ENCODE measurements around the gene SPEG.

SPEG gene

DNA sequence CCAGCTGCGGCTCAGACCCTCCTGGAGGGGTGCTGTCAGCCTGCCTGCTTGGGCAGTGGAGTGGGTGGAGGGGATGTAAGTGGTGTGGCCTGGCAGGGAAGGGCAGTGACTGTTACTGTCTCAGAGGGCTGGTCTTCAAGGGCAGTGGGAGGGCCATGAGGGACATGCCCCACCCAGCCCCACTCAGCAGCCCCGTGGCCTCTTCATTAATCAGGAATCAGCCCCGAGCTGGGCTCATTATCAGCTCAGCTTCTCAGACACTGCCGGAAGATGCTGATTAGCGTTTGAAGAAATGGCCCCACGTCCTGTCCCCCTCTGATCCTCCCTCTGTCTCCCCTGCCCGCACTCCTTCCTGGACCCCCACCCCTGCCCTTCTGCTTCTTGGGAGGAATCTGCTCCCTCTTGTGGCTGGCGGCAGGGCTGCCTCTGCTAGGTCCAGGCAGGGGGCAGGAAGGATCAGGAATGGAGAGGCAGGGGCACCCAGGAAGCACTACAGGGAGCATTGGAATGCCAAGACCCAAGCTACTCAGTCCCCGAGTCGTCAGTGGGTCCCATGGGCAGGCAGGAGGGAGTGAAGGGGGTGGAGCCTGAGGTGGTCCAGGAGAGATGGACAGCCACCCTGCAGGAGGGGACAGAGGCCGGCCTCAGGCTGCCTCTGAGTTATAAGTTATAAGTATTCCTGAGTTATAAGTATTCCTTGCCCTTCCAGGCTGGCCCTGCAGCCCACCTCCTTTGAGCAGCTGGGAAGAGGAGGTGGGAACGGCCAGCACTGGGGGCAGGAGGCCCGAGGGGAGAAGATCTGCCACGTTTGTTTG is 86.6 kb downstream of the SPEG start:
- TF ChIP-seq, protein P1, sequence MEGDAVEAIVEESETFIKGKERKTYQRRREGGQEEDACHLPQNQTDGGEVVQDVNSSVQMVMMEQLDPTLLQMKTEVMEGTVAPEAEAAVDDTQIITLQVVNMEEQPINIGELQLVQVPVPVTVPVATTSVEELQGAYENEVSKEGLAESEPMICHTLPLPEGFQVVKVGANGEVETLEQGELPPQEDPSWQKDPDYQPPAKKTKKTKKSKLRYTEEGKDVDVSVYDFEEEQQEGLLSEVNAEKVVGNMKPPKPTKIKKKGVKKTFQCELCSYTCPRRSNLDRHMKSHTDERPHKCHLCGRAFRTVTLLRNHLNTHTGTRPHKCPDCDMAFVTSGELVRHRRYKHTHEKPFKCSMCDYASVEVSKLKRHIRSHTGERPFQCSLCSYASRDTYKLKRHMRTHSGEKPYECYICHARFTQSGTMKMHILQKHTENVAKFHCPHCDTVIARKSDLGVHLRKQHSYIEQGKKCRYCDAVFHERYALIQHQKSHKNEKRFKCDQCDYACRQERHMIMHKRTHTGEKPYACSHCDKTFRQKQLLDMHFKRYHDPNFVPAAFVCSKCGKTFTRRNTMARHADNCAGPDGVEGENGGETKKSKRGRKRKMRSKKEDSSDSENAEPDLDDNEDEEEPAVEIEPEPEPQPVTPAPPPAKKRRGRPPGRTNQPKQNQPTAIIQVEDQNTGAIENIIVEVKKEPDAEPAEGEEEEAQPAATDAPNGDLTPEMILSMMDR (conservative IDR thresholded peaks at IDR 0.05): peak; percentile 63
- TF ChIP-seq ZFX (IDR thresholded peaks at IDR 0.05): no peak
- H3K27ac ChIP-seq: no peak overlapping the region

GRCh38 chr2:219522111-219523030 is 87.7 kb downstream of the SPEG start:
- no peak for TF ChIP-seq ZFX (IDR thresholded peaks at IDR 0.05)
- TF ChIP-seq, protein P1 (conservative IDR thresholded peaks at IDR 0.05): no peak
- no peak overlapping the region for H3K27ac ChIP-seq

GRCh38 chr2:219523031-219523671 is 88.5 kb downstream of the SPEG start:
- H3K27ac ChIP-seq: no peak overlapping the region
- TF ChIP-seq, protein P1 (conservative IDR thresholded peaks at IDR 0.05): no peak
- no peak for TF ChIP-seq ZFX (IDR thresholded peaks at IDR 0.05)

- no peak overlapping the region for H3K27ac ChIP-seq
- TF ChIP-seq, protein P1 (conservative IDR thresholded peaks at IDR 0.05): no peak
- no peak for TF ChIP-seq ZFX (IDR thresholded peaks at IDR 0.05)
Measured at GRCh38 chr2:219524817-219525216, 90.2 kb downstream of the SPEG start.

DNA sequence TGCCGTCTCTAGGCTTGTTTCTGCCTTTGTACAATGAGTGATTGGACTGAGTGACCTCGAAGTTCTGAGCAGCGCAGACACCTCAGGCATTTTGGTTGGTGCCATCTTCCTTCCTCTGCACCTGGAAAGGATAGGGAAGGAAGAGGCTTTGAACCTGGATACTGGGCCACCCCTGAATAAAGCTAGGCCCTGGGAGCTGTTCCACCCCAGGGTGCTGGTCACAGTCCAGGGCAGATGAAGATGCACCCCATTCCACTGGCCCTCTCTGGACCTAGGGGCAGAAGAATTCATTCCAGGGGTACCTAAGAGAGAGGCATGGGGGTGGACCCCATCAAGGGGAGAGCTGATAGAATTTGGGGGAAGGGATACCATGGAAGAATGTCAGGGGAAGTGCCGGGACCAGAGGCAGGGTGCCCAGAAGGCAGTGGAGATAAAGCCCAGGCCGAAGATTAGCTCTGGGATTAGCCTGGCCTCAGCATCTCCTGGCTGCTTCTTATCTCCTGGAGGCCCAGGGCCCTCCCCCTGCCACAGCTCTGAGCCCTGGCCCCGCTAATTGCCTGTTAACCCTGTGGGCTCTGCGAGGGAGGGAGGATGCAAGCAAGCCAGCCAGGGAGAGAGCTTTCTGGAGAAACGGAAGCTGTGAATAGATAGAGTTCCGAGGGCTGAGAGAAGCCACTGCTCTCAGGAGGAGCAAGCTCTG is 91.0 kb downstream of the SPEG start:
- H3K27ac ChIP-seq: no peak overlapping the region
- TF ChIP-seq ZFX (IDR thresholded peaks at IDR 0.05): no peak
- TF ChIP-seq, protein P1 (conservative IDR thresholded peaks at IDR 0.05): no peak

DNA sequence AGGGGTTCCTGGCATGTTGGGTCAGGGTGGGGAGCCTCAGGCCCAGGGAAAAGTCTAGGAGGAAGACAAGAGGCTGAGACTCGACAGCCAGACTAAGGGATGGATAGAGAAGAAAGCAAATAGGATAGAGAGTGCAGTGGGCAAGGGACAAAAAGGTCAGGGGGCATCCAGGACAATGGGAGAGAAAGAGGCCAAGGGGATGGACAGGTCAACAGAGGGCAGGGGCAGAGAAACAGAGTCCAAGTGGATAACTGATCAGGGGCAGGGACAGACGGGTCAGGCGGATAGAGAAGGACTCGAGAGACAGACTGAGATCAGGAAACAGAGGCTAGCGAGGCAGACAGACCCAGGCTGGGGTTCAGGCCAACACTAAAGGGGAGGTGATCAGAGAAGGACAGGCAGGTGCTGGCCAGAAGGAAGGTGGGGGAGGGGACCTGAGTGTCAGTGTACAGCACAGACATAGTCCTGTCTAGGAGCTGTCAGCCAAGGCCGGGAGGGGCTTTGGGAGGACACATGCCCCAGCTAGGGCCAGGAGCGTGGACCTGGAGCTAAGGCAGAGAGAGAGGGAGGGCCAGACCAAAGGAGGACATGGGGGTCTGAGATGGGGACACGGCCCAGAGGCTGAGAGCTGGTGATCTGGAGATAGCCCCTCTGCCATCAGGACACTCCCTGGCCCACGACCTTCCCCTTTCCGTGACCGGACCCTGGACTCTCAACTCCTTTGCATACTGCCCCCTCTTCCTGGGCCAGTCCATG is 91.9 kb downstream of the SPEG start:
- H3K27ac ChIP-seq: no peak overlapping the region
- no peak for TF ChIP-seq ZFX (IDR thresholded peaks at IDR 0.05)
- TF ChIP-seq, protein P1 (conservative IDR thresholded peaks at IDR 0.05): no peak

All from C4-2B (cell line).